Endothelial cell of umbilical vein (primary cell): ENCODE data around the gene SNX33. TPM values are rescaled to one million over a fixed set of nuclear protein-coding genes. Genes with fewer than 3 reads are reported as not detected.

Experiments used
- BruUV-seq: library from RNA; stranded (reverse); fragments of 400-500 nt; replicated peaks from 2 replicates; lab custom pipeline; 2021; lab: Mats Ljungman, UMichigan
- CTCF ChIA-PET: fragments of 300-600, 350-600 bp; sonication (Branson Sonifier 250); formaldehyde crosslinking; loops from one replicate; lab custom pipeline; 2021; ENCODE audit warnings: antibody characterized with exemption, inconsistent platforms; lab: Charles Lee
- POLR2A ChIA-PET: fragments of 300-600, 350-600 bp; sonication (Branson Sonifier 250); formaldehyde crosslinking; loops from one replicate; lab custom pipeline; 2021; ENCODE audit warnings: antibody characterized with exemption, inconsistent platforms; lab: Charles Lee
- DNase-seq: peaks from one replicate; pipeline ENCODE4 v3.0.0-alpha.2; 2011; ENCODE audit warnings: low read depth, low spot score
- FAIRE-seq: peaks from 2 replicates; lab custom pipeline; 2011; peaks lifted over from hg19 to GRCh38; lab: Jason Lieb, UNC
- H2AFZ ChIP-seq: 2 replicates; pipeline ENCODE4 v1.6.0; 2012; ENCODE audit warnings: low read depth, low read length, control low read depth, inconsistent platforms
- H3K27ac ChIP-seq: 2 replicates; pipeline ENCODE4 v1.5.1; 2011; ENCODE audit warnings: low read depth, mild to moderate bottlenecking, control low read depth, low read length, moderate library complexity; ENCODE audit not compliant: insufficient read depth
- H3K27me3 ChIP-seq, 2 experiments: 2 replicates each; pipeline versions ENCODE4 v1.6.0 to v1.6.1; 2011; ENCODE audit warnings: low read length in 2 of 2, mixed read lengths in 1 of 2; ENCODE audit not compliant: control insufficient read depth in 2 of 2, insufficient read depth in 2 of 2
- H3K36me3 ChIP-seq, 2 experiments: 2 replicates in 1 of 2; 3 replicates in 1 of 2; pipeline ENCODE4 v1.5.1; 2011; ENCODE audit warnings: low read length in 2 of 2, mild to moderate bottlenecking in 1 of 2, moderate library complexity in 1 of 2; ENCODE audit not compliant: control insufficient read depth in 2 of 2, insufficient read depth in 2 of 2; ENCODE audit errors: extremely low read depth in 1 of 2
- H3K4me1 ChIP-seq: 3 replicates; pipeline ENCODE4 v1.5.1; 2011; ENCODE audit warnings: mild to moderate bottlenecking, low read length; ENCODE audit not compliant: control insufficient read depth, insufficient read depth; ENCODE audit errors: extremely low read depth
- H3K4me2 ChIP-seq: 2 replicates; pipeline ENCODE4 v1.6.1; 2011; ENCODE audit warnings: low read length, control low read depth, mixed read lengths; ENCODE audit not compliant: insufficient read depth
- H3K4me3 ChIP-seq, 3 experiments: fragments of 200-600 bp in 1 of 3; sonication (generic), shearing (Covaris generic) in 1 of 3; replicated peaks in 1 of 3; 2 replicates each; pipeline ENCODE4 v1.5.1; 2011 to 2016; ENCODE audit warnings: control low read depth in 3 of 3, low read length in 3 of 3, mild to moderate bottlenecking in 2 of 3, inconsistent platforms in 1 of 3, low read depth in 1 of 3, moderate library complexity in 1 of 3; ENCODE audit not compliant: insufficient read depth in 1 of 3
- H3K79me2 ChIP-seq: 2 replicates; pipeline ENCODE4 v1.6.0; 2012; ENCODE audit warnings: low read length, inconsistent platforms; ENCODE audit not compliant: control insufficient read depth, insufficient read depth
- H3K9ac ChIP-seq: replicated peaks from 2 replicates; pipeline ENCODE3; 2011; ENCODE audit warnings: low read length, control low read depth; ENCODE audit not compliant: insufficient read depth; ENCODE audit errors: extremely low read depth
- H3K9me1 ChIP-seq: replicated peaks from 3 replicates; pipeline ENCODE4 v1.6.0; 2011; ENCODE audit warnings: mild to moderate bottlenecking, low read length; ENCODE audit not compliant: control insufficient read depth, insufficient read depth; ENCODE audit errors: extremely low read depth
- H3K9me3 ChIP-seq: replicated peaks from 2 replicates; pipeline ENCODE4 v1.5.1; 2012; ENCODE audit warnings: low read length, inconsistent platforms; ENCODE audit not compliant: control insufficient read depth, insufficient read depth
- H4K20me1 ChIP-seq: replicated peaks from 2 replicates; pipeline ENCODE3; 2011; ENCODE audit warnings: mild to moderate bottlenecking, low read length; ENCODE audit not compliant: control insufficient read depth, insufficient read depth; ENCODE audit errors: extremely low read depth
- EZH2 ChIP-seq: IDR thresholded peaks from 2 replicates; pipeline ENCODE4 v1.6.1; 2012; ENCODE audit warnings: borderline replicate concordance, low read depth, mild to moderate bottlenecking, moderate library complexity, low read length, inconsistent platforms; ENCODE audit not compliant: severe bottlenecking
- FOS ChIP-seq: IDR thresholded peaks from 2 replicates; pipeline ENCODE4 v1.6.1; 2011; ENCODE audit warnings: mild to moderate bottlenecking, low read length, moderate library complexity, borderline replicate concordance; ENCODE audit not compliant: insufficient read depth
- GATA2 ChIP-seq: IDR thresholded peaks from 2 replicates; pipeline ENCODE4 v1.7.0; 2011; ENCODE audit warnings: low read depth, mild to moderate bottlenecking, moderate library complexity, mixed read lengths, low read length; ENCODE audit not compliant: insufficient read length, insufficient read depth
- JUN ChIP-seq: IDR thresholded peaks from 2 replicates; pipeline ENCODE4 v1.6.1; 2011; ENCODE audit warnings: borderline replicate concordance, low read depth; ENCODE audit not compliant: insufficient read length, insufficient read depth
- MAX ChIP-seq: IDR thresholded peaks from 2 replicates; pipeline ENCODE4 v1.6.1; 2011; ENCODE audit not compliant: insufficient read depth, insufficient read length
- MYC ChIP-seq: IDR thresholded peaks from one replicate; pipeline ENCODE4 v1.6.1; 2011; ENCODE audit warnings: mild to moderate bottlenecking, low read depth, low read length
- POLR2A ChIP-seq: IDR thresholded peaks from 2 replicates; pipeline ENCODE4 v1.6.1; 2012; ENCODE audit warnings: low read depth, mild to moderate bottlenecking, control low read depth, low read length
- POLR2AphosphoS5 ChIP-seq: IDR thresholded peaks from 2 replicates; pipeline ENCODE4 v1.6.1; 2012; ENCODE audit warnings: low read depth, mild to moderate bottlenecking, control low read depth, low read length, moderate library complexity; ENCODE audit not compliant: insufficient read depth
- dilution Hi-C: fragments of 300-500 bp; cut with MboI; formaldehyde crosslinking; loops from one replicate; pipeline ENCODE4 v1.15.0; 2019; ENCODE audit warnings: low sequenced_read_pairs; ENCODE audit not compliant: extremely low pct_ligation_motif_present
- intact Hi-C: fragments of 100-400 bp; cut with micrococcal nuclease; formaldehyde crosslinking; loops from one replicate; pipeline ENCODE4 v1.10.0; 2022
- polyA plus RNA-seq, 4 experiments: library from polyadenylated mRNA; depleted of rRNA in 3 of 4; stranded (reverse) in 3 of 4; unstranded in 1 of 4; fragments of >200 nt; gene quantifications; 2 replicates each; pipeline versions ENCODE4 v1.2.1 to v1.2.3, GENCODE V29; 2011 to 2012; ENCODE audit warnings: missing spikeins in 1 of 4
- total RNA-seq: library from RNA; stranded (reverse); gene quantifications from 2 replicates; pipeline ENCODE4 v1.2.3, GENCODE V29; 2021
- TF ChIP-seq, protein P1 (sequence below), 2 donors: IDR thresholded peaks; 1 replicate in 1 of 2; 2 replicates in 1 of 2; pipeline ENCODE4 v1.5.1; 2011; ENCODE audit warnings: low read length in 2 of 2, mild to moderate bottlenecking in 2 of 2, moderate library complexity in 2 of 2, control low read depth in 1 of 2, inconsistent platforms in 1 of 2, low read depth in 1 of 2; ENCODE audit not compliant: insufficient read depth in 1 of 2; ENCODE audit errors: extremely low read depth in 1 of 2

Gene SNX33
- total and polyA plus RNA-seq, 2 donors (not counting 3 experiments of a cell fraction or from before 2014, with no cell fraction given): 7.9 to 12.6 TPM

- H3K4me1 ChIP-seq: peaks cover 16% of the 10 kb centered on the region
- no peak overlapping the region for H3K4me3 ChIP-seq
- no peaks in the 10 kb centered on the region for H3K9me1 ChIP-seq
- H3K9me3 ChIP-seq: no peaks in the 10 kb centered on the region
- DNase-seq: no peak
- H3K27me3 ChIP-seq: peaks cover 39 to 48% of the 10 kb centered on the region in 2 experiments
- no peak overlapping the region for H3K9ac ChIP-seq
- no peak overlapping the region for H3K27ac ChIP-seq
- H3K4me2 ChIP-seq: no peak overlapping the region
- no TSS peak for BruUV-seq
- ChIA-PET CTCF (no interaction called here), POLR2A (no interaction called here)
- TF ChIP-seq, protein P1, sequence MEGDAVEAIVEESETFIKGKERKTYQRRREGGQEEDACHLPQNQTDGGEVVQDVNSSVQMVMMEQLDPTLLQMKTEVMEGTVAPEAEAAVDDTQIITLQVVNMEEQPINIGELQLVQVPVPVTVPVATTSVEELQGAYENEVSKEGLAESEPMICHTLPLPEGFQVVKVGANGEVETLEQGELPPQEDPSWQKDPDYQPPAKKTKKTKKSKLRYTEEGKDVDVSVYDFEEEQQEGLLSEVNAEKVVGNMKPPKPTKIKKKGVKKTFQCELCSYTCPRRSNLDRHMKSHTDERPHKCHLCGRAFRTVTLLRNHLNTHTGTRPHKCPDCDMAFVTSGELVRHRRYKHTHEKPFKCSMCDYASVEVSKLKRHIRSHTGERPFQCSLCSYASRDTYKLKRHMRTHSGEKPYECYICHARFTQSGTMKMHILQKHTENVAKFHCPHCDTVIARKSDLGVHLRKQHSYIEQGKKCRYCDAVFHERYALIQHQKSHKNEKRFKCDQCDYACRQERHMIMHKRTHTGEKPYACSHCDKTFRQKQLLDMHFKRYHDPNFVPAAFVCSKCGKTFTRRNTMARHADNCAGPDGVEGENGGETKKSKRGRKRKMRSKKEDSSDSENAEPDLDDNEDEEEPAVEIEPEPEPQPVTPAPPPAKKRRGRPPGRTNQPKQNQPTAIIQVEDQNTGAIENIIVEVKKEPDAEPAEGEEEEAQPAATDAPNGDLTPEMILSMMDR (IDR thresholded peaks at IDR 0.05; ENCODE audit: extremely low read depth in 1 of 2, insufficient read depth in 1 of 2, low read depth in 1 of 2, low read length in 2 of 2): no peak
- TF ChIP-seq JUN (no peak), MAX (no peak), FOS (no peak), EZH2 (no peak), POLR2A (no peak), MYC (no peak), GATA2 (no peak), POLR2AphosphoS5 (no peak)
- H2AFZ ChIP-seq: no peak overlapping the region
- FAIRE-seq: no peak
- no peaks in the 10 kb centered on the region for H3K36me3 ChIP-seq
- H4K20me1 ChIP-seq: no peaks in the 10 kb centered on the region
- intact Hi-C loops (loop anchor here (2.0 kb wide), 2 partner anchors 37 to 107 kb away; no protein-coding TSS in a partner anchor), dilution Hi-C loops (no loop called here)
- H3K79me2 ChIP-seq: no peaks in the 10 kb centered on the region
Measured at GRCh38 chr15:75695634-75696310, 48.1 kb downstream of the SNX33 start.
